Stimulated activated CD4-positive, alpha-beta T cell treated with anti-CD3 and anti-CD28 coated beads, Interleukin-1b, Interleukin-23, amount 100 ng/mL, for 24 hours (primary cell): ENCODE measurements around the gene PDGFRB.

Source experiments
- DNase-seq, 4 experiments: peaks; one replicate each; pipeline ENCODE4 v3.0.0-alpha.2; 2020; ENCODE audit warnings: low read depth in 4 of 4, low spot score in 1 of 4

PDGFRB gene

DNA sequence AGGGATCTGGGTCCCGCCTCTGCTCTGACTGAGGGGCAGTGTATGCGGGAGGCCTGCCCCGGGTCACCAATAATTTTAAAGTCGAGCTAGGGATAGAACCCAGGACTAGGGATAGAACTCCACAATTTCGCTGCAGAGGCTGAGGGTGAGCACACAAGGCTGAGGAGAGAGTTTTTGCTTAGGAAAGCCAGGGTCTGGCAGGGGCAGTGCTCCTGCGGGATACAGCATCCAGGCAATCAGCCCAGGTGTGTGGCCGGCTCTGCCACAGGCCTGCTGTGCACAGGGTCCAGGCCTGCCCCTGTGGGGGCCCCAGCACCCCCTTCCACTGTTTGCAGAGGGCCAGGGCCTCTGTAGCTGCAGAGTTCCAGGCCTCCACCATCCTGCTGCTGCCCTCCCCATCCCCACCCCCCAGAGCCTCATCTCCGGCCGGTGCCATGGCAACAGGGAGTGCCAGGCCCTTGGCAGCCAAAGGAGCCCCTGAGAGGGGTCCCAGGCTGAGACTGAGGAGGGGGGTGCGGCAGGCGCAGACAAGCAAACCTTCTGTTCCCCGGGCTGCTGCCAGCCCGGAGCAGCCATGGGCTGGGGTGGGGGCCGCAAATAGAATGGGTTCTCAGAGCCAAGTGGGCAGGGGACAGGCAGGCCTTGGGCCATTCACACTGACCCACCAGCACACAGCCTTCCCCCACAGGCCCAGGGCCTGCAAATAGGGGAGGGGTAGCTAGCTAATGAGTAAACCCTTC lies 8.6 kb downstream of the PDGFRB start:
- no peak for DNase-seq

GRCh38 chr5:150146235-150146634 lies 9.4 kb downstream of the PDGFRB start:
- DNase-seq: no peak

- DNase-seq: no peak
These were observed 10.8 kb downstream of the PDGFRB start for GRCh38 chr5:150144879-150145278.

DNA sequence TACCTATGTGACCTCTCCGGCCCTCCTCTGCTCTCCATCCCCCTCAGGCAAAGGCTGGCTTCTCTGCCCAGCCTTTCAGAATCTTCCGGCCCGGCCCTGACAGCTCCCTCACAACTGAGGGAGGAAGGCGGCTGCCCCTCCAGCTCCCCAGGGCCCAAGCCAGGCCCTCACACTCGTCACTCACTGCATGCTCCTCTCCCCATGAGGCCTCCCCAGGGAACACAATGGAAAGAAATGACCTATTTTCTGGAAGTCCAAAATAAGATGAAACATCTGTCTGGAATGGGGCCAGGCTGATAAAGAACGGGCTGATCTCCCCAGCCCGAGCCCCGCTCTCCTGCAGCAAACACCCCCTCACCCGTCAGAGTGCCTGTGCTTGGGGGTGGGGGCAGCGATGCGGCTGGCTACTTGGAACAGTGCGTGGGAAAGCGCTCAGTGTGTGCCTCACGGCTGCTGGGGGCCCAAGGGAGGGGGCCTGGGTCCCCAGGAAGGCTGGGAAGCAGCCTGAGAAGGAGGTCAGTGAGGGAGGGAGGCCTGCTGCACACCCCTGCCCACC lies 11.3 kb downstream of the PDGFRB start:
- no peak for DNase-seq

- DNase-seq: no peak
These were observed 12.0 kb downstream of the PDGFRB start for GRCh38 chr5:150143350-150144245.

DNA sequence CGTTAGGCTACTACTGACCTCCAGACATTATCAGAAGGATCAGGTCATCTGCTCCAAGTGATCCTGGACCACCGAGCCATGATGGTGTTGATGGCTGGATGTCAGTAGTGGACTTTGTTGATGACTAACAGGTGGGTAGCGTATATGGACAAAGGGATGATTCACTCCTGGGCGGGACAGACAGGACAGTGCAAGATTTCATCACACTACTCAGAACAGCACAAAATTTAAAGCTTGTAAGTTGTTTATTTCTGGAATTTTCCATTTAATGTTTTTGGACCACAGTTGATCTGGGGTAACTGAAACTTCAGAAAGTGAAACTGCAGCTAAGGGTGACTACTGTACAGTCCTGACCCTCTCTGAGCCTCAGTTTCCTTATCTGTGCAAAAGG lies 12.7 kb downstream of the PDGFRB start:
- no peak for DNase-seq

DNA sequence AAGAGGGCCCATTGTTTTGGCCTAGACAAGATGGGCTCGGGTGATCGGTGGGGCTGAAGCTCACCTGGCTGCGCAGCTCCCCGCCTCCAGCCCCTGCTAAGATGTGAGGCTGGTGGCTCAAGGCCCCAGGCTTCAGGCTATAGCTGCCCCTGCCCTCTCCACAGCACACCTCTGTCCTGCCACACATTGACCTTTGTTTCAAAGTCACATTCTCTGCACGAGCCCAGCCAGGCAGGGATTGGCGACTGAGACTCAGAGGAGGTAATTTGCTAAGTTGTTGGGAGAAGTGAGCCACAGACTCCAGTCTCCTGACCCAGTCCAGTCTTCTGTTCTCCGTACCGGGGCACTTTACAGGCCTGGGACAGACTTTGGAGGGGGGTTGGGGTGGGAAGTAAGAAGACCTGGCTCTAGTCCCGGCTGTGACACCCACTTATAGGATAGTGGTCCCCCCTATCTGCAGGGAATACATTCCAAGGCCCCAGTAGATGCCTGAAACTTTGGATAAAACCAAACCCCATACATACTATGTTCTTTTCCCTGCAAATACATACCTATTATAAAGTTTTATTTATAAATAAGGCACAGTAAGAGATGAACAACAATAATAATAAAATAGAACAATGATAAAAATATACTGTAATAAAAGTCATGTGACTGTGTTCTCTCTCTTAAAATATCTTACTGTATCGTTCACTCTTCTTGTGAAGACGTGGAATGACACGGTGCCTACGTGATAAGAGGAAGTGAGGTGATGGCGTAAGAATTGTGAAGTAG lies 13.3 kb downstream of the PDGFRB start:
- DNase-seq: no peak

GRCh38 chr5:150141544-150142184 lies 14.0 kb downstream of the PDGFRB start:
- no peak for DNase-seq

DNA sequence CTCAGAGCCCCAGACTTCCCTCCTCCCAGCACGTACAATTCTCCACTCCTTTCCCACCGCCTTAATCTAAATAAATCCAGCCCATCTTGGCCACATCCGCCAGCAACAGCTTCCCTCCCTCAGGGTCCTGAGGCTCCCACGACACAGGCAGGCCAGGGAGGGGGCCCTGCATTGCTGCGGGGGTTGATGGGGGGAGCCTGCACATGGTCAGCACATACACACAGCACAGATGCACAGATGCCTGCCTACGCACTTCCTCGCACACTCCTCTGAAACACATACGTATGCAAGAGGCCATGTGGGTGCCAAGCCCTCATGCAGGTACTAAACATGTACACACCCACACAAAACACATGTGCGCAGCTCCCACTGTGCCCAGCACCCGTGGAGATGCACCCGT lies 14.8 kb downstream of the PDGFRB start:
- DNase-seq: no peak

GRCh38 chr5:150139334-150139733 lies 16.3 kb downstream of the PDGFRB start:
- DNase-seq: no peak

DNA sequence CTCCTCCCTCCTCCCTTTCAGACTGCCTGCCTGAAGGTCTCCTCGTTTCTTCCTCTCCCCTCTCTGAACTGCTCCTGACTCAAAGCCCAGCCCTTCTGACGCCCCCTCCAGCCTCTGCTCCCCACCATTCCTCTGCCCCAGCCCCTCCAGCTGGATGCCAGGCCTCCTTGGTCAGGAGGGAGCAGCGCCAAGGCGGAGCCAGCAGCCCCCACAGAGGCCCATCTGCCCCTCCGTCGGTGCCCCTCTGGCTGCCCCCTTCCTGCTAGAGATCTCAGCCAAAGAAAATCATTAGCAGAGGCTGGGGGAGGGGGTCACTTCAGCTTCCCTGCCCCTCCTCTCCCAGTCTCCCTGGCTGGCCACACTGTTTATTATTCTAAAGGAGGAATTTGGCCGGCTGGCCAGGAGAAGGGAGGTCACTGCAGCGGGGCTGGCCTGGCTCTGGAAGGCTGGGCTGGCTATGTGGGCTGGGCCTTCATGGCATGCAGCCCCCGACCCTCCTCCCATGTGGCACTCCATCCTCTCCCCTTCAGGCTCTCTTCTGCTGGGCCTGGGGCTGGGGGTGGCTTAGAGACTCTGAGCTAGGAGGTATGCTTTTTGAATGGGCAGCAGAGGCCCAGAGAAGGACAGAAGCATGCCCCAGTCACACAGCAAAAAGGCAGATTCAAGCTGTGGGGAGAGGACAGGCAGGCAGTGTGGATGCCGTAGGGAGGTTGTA lies 16.9 kb downstream of the PDGFRB start:
- no peak for DNase-seq

GRCh38 chr5:150137997-150138396 lies 17.6 kb downstream of the PDGFRB start:
- DNase-seq: no peak

DNA sequence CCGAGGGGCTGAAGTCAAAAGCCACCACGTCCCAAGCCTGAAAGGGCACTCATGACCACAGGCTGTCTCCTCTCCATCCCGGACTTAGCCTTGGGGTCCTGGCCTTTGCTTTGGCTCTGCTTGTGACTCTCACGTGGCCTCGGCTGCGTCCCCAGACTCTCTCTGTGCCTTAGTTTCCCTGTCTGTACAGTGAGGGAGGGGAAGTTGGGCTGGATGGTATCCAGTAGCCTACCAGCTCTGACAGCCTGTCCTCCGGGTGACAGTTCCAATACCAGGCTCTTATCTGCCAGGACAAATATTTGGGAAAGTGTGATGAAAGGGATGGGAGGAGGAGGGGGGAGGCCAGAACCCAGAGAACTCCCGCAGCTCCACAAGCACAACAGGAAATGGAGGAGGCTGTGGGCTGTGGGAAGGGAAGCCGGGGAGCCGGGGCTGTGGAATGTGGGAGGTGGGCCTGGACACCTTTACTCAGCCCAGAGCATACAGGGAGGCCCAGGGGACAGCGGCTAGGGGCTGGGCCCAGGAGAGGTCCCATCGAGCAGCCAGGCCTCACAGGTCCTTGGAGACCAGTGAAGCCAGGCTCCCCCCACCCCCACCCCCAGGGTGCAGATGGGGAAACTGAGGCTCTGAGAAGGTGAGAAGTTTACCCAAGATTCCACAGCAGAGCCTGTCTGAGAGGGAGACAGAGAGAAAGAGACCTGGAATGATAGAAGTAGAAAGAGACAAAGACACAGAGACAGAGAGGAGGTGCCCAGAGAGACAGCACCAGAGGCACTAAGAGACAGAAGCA lies 18.3 kb downstream of the PDGFRB start:
- no peak for DNase-seq

DNA sequence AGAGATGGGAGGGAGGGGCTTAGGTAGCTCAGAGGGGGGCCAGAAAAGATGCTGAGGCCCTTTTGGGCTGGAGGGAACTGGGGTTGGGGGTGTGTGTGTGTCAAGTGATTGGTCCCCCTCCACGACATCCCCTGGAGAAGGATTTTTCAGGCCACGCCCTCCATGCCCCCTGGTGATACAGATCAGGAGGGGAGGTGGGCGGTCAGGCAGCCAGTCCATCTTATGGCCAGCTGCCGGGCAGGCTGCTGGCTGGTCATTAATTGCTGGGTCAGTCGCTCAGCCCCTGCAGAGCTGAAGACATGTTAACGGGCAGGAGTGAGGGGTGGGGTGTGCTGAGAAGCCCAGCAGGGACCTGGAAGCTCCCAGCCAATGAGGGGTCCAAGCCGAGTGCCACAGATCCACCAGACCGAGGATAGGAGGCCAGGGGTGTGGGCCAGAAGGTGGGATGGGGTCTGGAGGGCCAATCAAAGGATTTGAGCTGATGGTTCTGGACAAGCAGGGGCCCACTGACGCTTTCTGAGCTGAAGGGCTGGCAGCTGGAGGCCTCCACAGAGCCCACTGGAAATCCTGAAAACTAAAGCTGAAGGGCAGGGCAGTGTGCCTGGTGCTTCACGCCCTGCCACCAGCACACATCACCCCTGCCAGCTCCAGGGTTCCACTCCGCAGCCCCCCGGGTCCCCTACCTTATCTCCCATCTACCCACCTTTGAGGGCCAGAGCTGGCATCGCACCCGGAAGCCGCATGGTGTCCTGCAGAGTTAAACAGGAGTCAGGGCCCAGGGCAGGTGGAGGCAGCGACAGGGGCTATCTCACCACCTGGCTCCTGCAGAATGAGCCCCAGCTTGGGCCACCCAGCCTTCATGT lies 19.1 kb downstream of the PDGFRB start:
- DNase-seq: no peak

DNA sequence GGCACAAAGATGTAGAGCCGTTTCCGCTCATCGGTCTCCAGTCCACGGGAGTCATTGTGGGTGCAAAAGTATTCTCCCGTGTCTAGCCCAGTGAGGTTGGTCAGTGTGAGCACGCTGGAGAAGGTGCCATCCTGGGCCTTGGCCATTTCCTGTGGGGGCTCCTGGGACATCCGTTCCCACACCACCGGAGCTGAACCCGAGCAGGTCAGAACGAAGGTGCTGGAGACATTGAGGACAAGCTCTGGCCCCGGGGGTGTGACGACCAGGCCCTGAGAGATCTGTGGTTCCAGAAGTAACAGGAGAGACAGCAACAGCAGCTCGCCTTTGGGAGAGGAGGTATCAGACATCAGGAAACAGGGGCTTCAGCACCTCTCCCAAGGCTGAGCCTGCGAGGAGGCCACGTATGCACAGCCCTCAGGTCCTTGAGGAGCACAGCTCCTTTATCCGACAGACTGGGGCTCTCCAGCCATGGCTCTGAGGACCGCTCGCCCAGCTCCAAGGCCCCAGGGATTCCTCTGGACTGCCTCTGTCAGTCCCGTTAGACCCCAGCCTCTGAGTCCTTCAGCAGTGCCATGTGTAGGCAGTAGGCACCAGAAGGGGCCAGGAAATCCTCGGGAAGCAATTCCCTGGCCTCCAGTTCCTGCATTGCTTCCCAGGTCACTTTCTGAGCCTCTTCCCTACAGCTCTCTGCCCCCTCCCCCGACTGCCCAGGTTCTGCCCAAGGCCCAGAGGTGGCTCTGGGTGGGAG lies 19.9 kb downstream of the PDGFRB start:
- DNase-seq: no peak

- no peak for DNase-seq
These were observed 21.5 kb downstream of the PDGFRB start for GRCh38 chr5:150134198-150134588.

DNA sequence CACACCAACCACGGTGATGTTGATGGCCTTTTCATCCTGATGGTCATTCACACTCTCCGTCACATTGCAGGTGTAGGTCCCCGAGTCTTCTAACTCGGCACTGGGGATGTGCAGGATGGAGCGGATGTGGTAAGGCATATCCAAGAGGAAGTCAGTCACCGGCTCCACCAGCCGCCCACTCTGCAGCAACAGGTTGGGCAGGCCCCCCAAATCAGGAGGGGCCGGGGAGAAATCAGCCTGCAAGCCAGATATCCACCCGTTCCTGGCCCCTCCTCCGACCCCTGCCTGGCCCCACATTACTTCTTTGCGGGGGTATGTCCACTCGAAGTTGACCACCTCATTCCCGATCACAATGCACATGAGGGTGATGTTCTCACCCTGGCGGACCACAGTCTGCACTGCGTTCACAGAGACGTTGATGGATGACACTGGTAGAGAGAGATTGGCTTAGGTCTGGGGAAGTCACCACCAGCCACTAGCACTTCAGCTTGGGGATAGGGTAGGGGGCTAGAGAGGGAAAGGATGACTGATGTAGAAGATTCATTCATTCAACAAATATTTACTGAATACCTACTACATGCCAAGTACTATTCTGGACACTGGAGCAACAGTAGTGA lies 22.0 kb downstream of the PDGFRB start:
- no peak for DNase-seq
